Keratinocyte (primary cell): ENCODE results near the gene SDF2L1. TPM values are rescaled to one million over a fixed set of nuclear protein-coding genes. Genes with fewer than 3 reads are reported as not detected.

Experiments used
- DNase-seq: peaks from one replicate; pipeline ENCODE4 v3.0.0-alpha.2; 2011; ENCODE audit warnings: low read depth, missing footprints, low spot score
- FAIRE-seq: peaks from 2 replicates; lab custom pipeline; 2011; peaks lifted over from hg19 to GRCh38; lab: Jason Lieb, UNC
- H2AFZ ChIP-seq: 2 replicates; pipeline ENCODE4 v1.6.0; 2012; ENCODE audit warnings: low read length, control low read depth, inconsistent platforms; ENCODE audit not compliant: control insufficient read depth
- H3K27ac ChIP-seq: 2 replicates; pipeline ENCODE4 v1.5.1; 2011; ENCODE audit warnings: low read length; ENCODE audit not compliant: control insufficient read depth, insufficient read depth
- H3K27me3 ChIP-seq: 3 replicates; pipeline ENCODE4 v1.6.0; 2011; ENCODE audit warnings: low read length; ENCODE audit not compliant: control insufficient read depth, insufficient read depth; ENCODE audit errors: extremely low read depth
- H3K36me3 ChIP-seq, 2 experiments: 2 replicates in 1 of 2; 3 replicates in 1 of 2; pipeline ENCODE4 v1.5.1; 2011; ENCODE audit warnings: low read length in 2 of 2, mild to moderate bottlenecking in 1 of 2; ENCODE audit not compliant: control insufficient read depth in 2 of 2, insufficient read depth in 2 of 2; ENCODE audit errors: extremely low read depth in 1 of 2
- H3K4me1 ChIP-seq: 3 replicates; pipeline ENCODE4 v1.5.1; 2011; ENCODE audit warnings: low read length; ENCODE audit not compliant: control insufficient read depth, insufficient read depth; ENCODE audit errors: extremely low read depth
- H3K4me2 ChIP-seq: 3 replicates; pipeline ENCODE4 v1.6.0; 2011; ENCODE audit warnings: low read depth, low read length; ENCODE audit not compliant: control insufficient read depth, insufficient read depth; ENCODE audit errors: extremely low read depth
- H3K4me3 ChIP-seq, 3 experiments: fragments of 200-600 bp in 1 of 3; sonication (generic) in 1 of 3; 2 replicates in 2 of 3; 3 replicates in 1 of 3; pipeline ENCODE4 v1.5.1; 2011 to 2016; ENCODE audit warnings: low read length in 3 of 3, mild to moderate bottlenecking in 3 of 3, control low read depth in 2 of 3, inconsistent platforms in 1 of 3, low read depth in 1 of 3, mixed read lengths in 1 of 3, mixed run types in 1 of 3, moderate library complexity in 1 of 3; ENCODE audit not compliant: control insufficient read depth in 2 of 3, insufficient read depth in 2 of 3; ENCODE audit errors: extremely low read depth in 1 of 3
- H3K79me2 ChIP-seq: 2 replicates; pipeline ENCODE4 v1.6.0; 2012; ENCODE audit warnings: low read length; ENCODE audit not compliant: control insufficient read depth, insufficient read depth
- H3K9ac ChIP-seq: 3 replicates; pipeline ENCODE4 v1.6.0; 2011; ENCODE audit warnings: low read length; ENCODE audit not compliant: control insufficient read depth, insufficient read depth; ENCODE audit errors: extremely low read depth
- H3K9me1 ChIP-seq: 3 replicates; pipeline ENCODE4 v1.6.0; 2011; ENCODE audit warnings: low read length; ENCODE audit not compliant: control insufficient read depth, insufficient read depth; ENCODE audit errors: extremely low read depth
- H3K9me3 ChIP-seq: 2 replicates; pipeline ENCODE4 v1.5.1; 2012; ENCODE audit warnings: low read depth, low read length; ENCODE audit not compliant: control insufficient read depth
- H4K20me1 ChIP-seq: 3 replicates; pipeline ENCODE4 v1.6.0; 2011; ENCODE audit warnings: low read length; ENCODE audit not compliant: control insufficient read depth, insufficient read depth; ENCODE audit errors: extremely low read depth
- CTCF ChIP-seq, 3 experiments: IDR thresholded peaks in 1 of 3; conservative IDR thresholded peaks in 1 of 3; optimal IDR thresholded peaks in 1 of 3; 2 replicates in 2 of 3; 3 replicates in 1 of 3; pipeline versions ENCODE3 to v1.5.1; 2011; ENCODE audit warnings: low read length in 3 of 3, mild to moderate bottlenecking in 3 of 3, moderate library complexity in 2 of 3, control low read depth in 1 of 3, inconsistent platforms in 1 of 3; ENCODE audit not compliant: insufficient read depth in 2 of 3; ENCODE audit errors: extremely low read depth in 1 of 3
- EZH2 ChIP-seq: IDR thresholded peaks from one replicate; pipeline ENCODE4 v1.6.1; 2012; ENCODE audit warnings: inconsistent platforms, mild to moderate bottlenecking, low read length, moderate library complexity
- dilution Hi-C: fragments of 300-500 bp; cut with MboI; formaldehyde crosslinking; loops from one replicate; pipeline ENCODE4 v1.7.0; 2020; ENCODE audit warnings: low sequenced_read_pairs; ENCODE audit not compliant: extremely low pct_ligation_motif_present
- polyA plus RNA-seq, 5 experiments: library from polyadenylated mRNA; depleted of rRNA in 3 of 5; stranded (reverse) in 3 of 5; stranded (forward) in 1 of 5; unstranded in 1 of 5; fragments of >200 nt; gene quantifications; 1 replicate in 1 of 5; 2 replicates in 3 of 5; 3 replicates in 1 of 5; pipeline versions ENCODE4 v1.2.1 to v1.2.3, GENCODE V29; 2011 to 2012; ENCODE audit warnings: missing spikeins in 2 of 5, low read depth in 1 of 5, low replicate concordance in 1 of 5

The SDF2L1 gene
- polyA plus RNA-seq, 1 donor (not counting 4 experiments of a cell fraction or from before 2014, with no cell fraction given): 25.6 TPM

GRCh38 chr22:21688341-21688705, 46.2 kb downstream of the SDF2L1 start:
- H3K27ac ChIP-seq: no peak overlapping the region
- dilution Hi-C loops: no loop called here
- H3K36me3 ChIP-seq: peaks cover 13% of the 10 kb centered on the region in 2 experiments

GRCh38 chr22:21688706-21689381, 46.7 kb downstream of the SDF2L1 start:
- dilution Hi-C loops: no loop called here
- Histone ChIP-seq H3K9ac (no peak overlapping the region), H2AFZ (no peak overlapping the region), H3K79me2 (no peaks in the 10 kb centered on the region), H4K20me1 (no peaks in the 10 kb centered on the region), H3K9me1 (no peaks in the 10 kb centered on the region), H3K4me2 (no peak overlapping the region), H3K27me3 (no peaks in the 10 kb centered on the region), H3K27ac (no peak overlapping the region), H3K9me3 (no peaks in the 10 kb centered on the region), H3K4me3 (no peak overlapping the region), H3K4me1 (no peaks in the 10 kb centered on the region), H3K36me3 (peaks cover 15 to 17% of the 10 kb centered on the region in 2 experiments)
- FAIRE-seq (no peak), DNase-seq (no peak)
- TF ChIP-seq EZH2 (no peak), CTCF (optimal IDR thresholded peaks at IDR 0.05 in 1 of 3, IDR thresholded peaks at IDR 0.05 in 1 of 3, conservative IDR thresholded peaks at IDR 0.05 in 1 of 3; ENCODE audit: extremely low read depth in 1 of 3, insufficient read depth in 2 of 3, low read length in 3 of 3) (no peak)

More at GRCh38 chr22:21688341-21688705, 46.2 kb downstream of the SDF2L1 start:
- Histone ChIP-seq H3K4me2 (no peak overlapping the region), H3K9me1 (no peaks in the 10 kb centered on the region), H3K4me1 (no peaks in the 10 kb centered on the region), H2AFZ (no peak overlapping the region), H3K9ac (no peak overlapping the region), H3K4me3 (no peak overlapping the region), H3K9me3 (no peaks in the 10 kb centered on the region), H3K27me3 (no peaks in the 10 kb centered on the region), H3K79me2 (no peaks in the 10 kb centered on the region), H4K20me1 (no peaks in the 10 kb centered on the region)
- DNase-seq: no peak
- no peak for FAIRE-seq
- no peak for TF ChIP-seq EZH2
- TF ChIP-seq CTCF (optimal IDR thresholded peaks at IDR 0.05 in 1 of 3, IDR thresholded peaks at IDR 0.05 in 1 of 3, conservative IDR thresholded peaks at IDR 0.05 in 1 of 3; ENCODE audit: extremely low read depth in 1 of 3, insufficient read depth in 2 of 3, low read length in 3 of 3): no peak
